Hematopoietic multipotent progenitor cell treated with erythropoietin and hydrocortisone succinate and interleukin-3 and kit ligand, for 15 days (in vitro differentiated cells): ENCODE measurements around the gene RCVRN.
"Not testable (repeated sequence)": the region's sequence is repeated elsewhere in the genome, so short reads cannot be mapped to it uniquely, and the experiment has no call there.

Source experiments
- DNase-seq: peaks from one replicate; pipeline ENCODE4 v3.0.0-alpha.2; 2015; ENCODE audit warnings: low spot score

The RCVRN gene

DNA sequence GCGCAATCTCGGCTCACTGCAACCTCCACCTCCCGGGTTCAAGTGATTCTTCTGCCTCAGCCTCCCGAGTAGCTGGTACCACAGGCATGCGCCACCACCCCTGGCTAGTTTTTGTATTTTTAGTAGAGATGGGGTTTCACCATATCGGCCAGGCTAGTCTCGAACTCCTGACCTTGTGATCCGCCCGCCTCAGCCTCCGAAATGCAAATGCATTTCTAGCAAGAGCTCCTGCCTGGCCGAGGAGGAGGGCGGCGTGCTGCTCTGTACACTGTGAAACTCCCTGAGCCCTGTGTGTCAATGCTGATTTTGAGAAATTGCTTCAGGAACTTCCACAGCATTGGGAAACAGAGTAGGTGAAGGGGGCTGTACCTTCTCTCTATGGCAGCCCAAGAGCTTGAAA lies 16.1 kb upstream of the RCVRN start:
- DNase-seq = not testable (repeated sequence)

DNA sequence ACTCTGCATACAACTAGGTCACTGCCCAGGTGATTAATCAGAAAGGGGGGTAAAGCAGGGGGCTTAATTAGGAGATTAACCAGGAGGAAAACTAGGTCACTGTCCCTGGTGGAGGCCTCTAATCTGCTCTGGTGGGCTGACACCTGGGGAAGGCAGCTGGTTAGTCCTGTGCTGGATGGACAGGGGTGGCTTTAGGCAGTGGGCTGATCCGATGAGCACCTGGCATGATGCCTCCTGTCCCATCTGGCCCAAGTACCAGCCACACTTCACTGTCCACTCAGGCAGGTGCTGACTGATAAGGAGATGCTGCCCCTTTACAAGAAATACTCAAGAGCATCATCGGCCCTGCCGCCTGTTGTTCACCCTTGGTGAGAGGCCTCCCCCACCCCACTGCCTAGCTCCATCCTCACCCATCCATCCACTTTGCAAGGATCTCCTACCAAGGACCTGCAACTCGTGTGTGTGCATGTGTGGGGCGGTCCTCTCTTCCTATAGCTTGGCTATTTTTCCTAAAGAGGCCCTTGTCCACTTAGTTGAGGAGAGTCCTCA lies 13.8 kb upstream of the RCVRN start:
- no peak for DNase-seq

DNA sequence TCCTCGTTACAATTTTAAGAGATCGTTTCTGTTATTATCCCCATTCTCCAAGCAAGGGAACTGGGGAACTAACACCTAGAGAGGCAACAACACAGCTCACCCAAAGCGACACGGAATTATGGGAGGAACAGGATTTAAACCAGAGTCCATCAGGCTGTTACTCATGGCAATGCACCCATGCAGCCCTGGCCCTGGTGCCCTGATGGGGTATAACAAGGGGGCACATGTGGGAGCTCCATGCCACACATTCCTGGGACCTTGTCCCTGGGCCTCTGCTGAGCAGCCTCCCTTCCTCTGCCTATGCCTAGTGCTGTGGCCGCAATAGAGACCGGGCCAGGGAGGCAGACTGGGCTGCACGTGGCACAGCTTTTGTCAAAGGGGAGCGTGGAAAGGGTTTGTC lies 13.3 kb upstream of the RCVRN start:
- no peak for DNase-seq

DNA sequence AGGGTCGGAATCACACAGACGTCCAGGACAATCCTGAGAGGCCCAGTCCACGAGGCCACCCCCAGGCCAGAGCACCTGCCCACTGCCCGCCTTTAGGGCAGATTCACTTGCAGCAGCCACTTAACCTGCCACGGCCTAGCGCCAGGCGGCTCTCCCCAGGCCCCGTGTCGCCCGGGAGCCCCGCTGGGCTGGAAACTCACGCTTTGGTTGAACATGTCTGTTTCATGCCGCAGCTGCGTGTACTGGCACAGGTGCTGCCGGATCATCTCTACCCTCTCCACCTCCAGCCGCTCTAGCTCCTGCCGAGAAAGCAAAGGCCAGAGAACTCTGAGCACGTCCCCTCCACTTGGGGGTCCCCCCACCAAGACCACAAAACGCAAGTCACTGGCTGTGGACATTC lies 12.7 kb upstream of the RCVRN start:
- DNase-seq = no peak

DNA sequence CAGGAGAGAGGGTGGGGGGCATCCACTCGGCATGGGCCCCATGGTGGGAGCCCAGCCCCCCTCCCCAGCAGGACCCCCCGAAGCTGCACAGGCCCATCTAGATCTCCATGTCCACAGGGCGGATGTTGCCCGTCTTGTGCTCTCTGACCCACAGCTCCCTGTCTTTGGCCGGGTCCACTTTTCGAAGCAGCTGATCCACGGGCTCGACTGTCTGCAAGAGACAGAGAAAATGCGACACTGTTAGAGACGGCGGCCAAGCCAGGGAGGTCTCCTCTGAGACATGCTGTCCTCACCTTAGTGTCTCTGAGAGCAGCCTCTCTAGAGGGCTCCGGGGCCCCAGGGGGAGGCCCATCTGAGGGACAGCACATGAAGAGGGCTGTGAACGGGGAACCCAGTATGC lies 12.1 kb upstream of the RCVRN start:
- no peak for DNase-seq

DNA sequence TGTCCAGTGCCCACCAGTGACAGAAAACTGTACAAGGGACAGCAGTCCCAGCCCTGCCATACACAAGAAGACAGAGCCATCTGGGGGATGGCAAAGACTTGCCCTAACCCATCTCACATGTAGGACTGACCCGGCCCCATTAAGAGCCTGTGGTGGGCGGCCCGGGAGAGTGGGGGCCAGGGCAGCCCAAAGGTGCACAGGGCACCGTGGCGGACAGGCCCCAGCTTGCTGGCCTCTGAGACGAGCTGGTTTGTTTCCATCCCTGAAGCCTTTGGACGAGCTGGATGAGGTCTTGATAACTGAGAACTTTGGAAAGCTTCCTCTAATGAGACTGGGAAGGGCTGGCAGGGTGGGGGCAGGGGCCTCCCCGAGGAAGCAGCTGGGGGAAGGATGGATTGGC lies 11.0 kb upstream of the RCVRN start:
- DNase-seq = no peak

DNA sequence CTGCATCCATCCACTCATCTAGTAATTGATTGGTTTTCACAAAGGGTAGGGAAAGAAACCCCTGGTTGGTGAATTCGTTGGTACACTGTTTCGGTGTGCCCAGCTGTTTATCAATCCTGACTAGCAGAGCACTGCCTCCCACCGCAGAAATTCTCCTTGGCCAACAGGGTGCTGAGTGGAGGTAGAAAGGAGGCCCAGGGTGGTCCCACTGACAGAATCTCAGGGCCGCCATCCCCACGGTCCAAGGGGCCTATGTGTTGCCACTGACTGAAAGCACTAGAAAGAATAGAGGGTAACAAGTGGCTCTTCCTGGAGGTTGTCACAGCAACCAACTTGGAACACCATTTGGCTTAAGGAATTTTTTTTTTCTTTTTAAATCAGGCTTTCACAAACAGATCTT lies 8.4 kb upstream of the RCVRN start:
- no peak for DNase-seq

DNA sequence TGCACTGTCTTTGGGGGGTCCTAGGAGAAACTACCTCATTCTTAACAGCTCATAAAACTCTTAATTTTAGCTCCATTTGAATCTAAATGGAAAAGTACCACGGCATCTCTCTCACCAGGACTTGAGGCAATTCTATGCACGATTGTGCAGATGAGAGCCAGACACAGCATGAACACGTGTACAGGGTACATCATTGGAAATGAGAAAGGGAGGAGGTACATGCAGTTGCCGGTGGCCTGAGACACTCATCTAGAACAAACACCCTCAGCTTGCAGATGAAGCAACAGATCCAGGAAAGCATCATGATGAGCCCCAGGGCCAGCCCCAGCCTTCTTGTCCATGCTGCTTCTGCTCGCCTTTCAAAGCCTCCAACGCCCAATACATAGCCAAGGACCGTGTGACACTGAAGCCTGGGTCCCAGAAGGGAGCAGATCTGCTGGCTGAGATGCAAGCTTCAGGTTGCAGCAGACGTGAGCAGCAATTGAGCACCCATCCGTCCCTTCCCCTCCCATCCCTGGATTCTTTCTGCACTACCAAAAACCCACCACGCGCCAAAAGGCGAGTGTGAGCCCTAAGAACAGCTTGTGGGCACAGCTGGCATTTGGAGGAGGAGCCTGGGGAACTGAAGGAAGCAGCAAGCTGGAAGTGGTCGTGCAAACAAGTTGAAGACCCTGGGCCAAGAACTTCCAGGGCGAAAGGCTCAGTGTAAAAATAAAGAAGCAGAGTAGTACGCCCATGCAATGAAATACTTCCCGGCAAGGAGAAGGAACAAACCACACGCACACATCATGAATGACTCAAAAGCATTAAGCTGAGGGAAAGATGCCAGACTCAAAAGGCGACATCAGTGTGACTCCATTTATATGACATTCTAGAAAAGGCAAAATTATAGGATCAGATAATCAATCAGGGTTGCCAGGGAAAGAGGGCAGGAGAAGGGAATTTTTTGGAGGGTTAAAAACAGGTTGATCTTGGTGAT lies 7.3 kb upstream of the RCVRN start:
- no peak for DNase-seq

DNA sequence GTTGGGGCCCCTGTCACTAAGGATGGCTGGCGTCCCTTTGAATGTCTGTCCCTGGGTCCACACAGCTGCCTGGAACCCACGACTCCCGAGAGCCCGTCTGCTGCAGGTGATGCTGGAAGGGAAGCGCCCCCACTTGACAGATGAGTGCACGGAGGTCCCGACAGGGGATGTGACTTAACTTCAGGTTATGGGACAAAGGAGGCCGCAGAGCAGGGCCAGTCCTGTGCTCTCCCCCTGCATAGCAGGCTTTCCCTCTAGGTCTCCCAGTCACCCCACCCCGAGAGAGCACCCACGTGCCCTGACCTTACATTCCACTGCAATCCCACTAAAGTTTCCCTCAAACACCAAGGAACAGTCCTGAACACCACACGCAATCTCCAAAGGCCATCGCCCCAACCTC lies 6.0 kb upstream of the RCVRN start:
- DNase-seq = no peak

DNA sequence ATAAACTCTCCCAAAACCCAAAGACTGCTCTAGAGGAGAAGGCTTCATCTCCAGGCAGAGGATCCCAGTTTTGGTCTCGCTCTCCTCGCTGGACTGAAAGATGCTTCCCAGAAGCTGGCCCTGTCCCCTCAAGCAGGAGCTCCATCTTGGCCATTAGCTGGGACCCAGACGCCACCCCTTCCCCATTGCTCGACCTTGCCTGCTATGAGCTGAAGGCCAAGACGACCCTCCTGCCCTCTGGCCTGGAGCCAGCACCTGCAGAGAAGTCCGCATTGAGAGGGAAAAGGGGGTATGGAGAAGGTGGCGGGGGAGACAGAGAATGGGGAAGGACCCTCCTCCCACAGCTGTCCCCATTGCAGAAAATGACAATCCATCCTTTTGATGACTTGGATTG lies 3.6 kb upstream of the RCVRN start:
- no peak for DNase-seq

DNA sequence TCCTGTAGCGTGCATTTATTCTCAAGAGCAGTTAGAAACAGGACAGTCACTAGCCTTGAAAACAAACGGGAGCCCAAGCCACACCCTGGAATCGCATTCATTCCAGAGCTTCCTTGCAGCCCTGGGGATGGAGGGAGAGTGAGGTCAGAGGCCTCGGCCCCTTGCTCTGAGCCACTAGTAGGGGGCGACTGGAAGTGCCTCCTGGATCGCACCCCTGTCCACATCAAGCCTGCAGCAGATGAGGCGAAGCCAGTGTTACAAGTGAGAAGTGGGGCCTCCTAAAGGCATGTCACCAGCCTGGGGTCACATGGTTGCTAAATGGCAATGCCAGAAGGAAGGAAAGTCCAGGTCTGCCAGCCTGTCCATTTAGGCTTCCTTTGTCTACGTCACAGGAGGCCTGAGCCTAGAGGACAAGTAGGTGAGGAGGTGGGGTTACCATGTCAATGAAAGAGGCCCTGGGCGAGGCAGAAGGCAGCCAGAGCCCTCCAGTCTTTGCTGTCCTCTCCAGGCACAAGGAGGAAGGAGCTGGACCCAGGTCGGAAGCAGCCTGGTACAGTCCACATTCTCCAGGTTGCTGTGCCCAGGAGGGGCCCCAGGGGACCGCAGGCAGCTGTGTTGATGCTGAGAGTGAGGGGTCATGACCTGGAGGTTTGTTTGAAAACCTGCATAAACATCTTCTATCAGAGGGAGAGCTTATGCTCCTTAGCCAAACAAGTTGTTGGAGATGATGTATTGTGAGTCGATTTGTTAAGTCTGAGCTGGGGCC lies 3.0 kb upstream of the RCVRN start:
- no peak for DNase-seq

DNA sequence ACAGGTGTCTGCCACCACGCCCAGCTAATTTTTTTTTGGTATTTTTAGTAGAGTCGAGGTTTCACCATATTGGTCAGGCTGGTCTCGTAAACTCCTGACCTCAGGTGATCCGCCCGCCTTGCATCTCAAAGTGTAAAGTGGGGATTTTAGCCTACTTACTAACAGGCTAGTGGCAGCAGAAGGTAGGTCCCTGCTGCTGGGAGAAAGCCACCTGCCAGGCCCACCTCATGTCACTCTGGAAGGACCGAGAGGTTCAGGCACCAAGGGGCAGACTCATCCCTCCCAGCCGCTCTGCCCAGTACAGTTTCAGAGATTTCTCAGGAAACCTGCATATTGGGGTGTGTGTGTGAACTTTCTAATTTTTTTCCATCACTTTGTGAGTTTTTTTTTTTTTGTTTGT lies 2.1 kb upstream of the RCVRN start:
- DNase-seq = no peak

DNA sequence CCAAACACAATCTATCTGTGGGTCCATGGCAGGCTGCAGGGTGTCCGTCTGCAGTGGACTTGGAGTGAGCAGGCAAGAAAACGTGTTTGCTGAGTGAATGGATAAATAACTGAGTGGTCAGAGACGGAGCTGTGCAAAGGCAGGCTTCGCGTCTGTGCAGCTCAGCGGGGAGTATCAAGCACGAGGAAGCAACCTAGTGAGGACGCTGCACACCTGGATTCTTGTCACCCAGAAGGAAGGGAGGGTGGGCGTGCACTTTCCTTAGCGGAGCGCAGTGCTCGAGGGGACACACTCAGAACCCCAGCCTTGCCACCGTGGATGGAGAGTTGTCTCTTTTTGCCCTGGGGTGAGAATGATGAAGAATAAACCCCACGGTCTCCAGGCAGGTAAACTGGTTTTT lies 1.5 kb upstream of the RCVRN start:
- DNase-seq = no peak

DNA sequence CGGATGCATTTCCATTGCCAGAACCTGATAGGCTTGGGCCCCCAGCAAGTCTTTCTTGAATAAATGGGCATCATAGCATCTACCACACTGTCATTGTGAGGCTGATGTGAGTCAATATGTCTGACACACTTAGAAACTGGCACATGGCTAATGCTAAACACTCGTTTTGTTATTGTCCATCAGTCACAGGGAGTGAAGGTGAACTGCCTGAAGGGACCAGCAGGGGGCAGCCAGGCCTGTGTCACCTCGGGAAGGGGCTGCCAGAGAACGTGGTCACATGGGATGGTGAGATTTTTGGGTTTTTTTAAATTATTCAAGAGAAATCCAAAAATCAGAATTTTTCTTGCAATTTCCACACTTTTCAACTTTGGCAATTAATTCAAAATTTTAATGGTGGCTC lies 831 bp upstream of the RCVRN start:
- DNase-seq = no peak

DNA sequence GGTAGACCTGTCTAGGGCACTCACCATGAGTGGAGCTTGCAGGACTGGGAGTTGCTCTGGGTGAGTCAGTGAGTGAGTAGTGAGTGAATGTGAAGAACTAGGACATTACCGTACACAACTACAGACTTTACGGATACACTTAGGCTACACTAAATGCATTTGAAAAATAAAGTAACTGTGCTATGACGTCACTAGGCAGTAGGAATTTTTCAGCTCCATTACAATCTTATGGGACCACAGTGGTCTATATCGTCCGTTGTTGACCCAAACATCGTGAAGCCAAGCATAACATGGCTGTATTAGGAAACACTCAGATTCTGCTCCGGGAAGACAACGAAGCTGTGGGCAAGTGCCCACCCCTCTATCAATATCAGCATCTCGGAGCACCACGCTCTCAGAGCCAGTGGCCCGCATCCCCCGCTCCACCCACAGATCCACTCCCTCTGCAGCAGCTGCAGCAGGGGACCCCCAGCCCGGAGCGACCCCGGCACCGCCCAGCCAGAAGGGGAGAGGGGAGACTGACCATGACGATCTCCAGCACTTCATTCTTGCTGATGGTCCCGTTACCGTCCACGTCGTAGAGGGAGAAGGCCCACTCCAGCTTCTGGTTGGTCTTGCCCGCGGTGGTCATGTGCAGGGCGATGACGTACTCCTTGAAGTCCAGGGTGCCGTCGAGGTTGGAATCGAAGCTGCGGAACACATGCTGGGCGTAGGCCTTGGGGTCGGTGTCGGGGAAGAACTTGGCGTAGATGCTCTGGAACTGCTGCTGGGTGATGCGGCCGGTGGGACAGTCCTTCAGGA lies 594 bp downstream of the RCVRN start:
- DNase-seq = no peak

DNA sequence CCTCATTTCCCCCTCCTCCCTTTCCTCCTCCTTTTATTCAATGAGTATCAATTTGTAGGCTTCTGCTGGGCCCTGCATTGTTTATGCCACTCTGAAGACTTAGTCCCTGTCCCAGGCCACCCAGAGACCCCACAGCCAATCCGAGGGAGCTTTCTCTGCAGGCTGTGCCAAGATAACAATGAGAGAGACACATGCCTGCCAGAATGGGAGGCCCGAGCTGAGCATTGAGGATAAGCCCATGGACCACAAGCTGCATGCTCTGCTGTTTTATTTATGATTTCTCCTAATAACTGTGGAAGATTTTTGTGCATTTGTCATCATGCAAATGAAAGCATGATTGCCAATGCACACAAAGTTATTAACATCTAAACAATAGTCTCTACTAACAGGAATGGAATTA lies 3.0 kb downstream of the RCVRN start:
- DNase-seq = no peak

DNA sequence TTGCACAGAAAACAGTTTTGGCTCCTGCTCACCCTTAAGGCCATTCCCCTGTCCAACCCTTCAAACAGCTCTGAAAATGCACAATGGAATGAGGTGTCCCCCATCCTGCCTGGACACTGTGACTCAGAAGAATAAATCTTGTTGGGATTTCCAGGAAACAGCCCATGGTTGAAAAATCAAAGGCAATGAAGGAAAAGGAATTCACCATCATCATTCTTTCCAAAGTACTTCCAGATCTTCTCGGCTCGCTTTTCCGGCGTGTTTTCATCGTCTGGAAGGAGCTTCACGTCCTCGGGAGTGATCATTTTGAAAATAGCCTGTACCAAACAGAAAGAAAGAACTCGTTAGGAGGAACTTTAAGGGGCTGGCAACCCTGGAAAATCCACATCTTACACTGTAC lies 4.3 kb downstream of the RCVRN start:
- no peak for DNase-seq

DNA sequence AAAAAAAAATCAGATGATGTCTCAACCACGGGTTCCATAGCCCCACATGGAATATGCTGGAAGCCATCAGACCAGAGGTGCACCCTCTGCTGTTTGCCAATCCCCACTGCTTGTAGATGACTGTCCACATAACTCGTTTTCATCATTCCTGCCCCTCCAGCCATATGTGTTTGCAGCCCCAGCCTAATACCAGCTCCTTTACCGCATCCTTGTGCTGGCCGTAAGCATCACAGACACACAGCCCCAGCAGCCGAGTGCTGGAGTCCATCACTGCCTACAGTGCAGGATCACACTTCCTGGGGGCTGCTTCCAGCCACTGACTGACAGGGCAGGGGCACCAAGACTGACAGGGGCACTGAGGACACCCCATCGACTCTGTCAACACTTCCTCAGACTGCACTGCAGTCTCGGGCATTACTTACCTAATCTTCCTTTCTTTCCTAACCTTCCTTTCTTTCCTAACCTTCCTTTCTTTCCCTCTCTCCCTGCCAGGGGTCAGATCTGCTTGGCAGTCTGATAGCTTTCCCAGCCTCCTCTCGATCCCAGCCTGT lies 5.0 kb downstream of the RCVRN start:
- no peak for DNase-seq

DNA sequence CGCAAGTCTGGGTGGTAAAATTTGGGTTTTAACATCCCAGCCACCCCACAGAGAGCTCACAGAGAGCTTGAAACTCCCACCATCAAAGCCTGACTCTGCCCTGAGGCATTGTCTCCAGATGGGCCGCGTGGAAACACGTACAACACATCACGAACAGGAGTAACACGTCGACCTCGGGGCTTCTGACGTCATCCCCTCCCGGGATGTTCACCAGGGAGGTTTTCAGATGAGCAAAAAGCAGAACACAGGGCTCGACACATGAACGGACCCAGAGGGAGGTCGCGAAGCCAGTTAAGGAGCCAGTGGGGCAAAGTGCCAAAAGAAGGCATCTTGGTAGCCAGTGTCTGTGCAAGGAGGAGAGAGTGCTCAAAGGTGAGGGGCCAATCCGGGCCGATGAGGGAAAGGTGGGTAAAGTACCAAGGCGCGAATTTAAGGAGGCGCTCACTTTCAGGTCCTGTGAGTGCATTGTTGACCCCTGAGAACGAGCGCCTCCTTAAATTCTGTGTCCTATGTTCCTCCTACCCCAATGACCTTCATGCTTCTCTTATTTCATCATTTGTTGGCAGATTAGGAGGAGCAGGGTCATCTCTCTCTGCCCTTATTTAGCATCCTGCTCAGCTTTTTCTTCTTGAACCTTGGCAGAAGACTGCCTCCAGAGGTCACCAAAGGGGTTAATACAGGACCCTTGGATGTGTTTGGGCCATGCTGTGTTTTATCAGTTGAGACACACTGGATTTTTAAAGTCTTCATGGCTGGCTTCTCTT lies 5.6 kb downstream of the RCVRN start:
- no peak for DNase-seq

DNA sequence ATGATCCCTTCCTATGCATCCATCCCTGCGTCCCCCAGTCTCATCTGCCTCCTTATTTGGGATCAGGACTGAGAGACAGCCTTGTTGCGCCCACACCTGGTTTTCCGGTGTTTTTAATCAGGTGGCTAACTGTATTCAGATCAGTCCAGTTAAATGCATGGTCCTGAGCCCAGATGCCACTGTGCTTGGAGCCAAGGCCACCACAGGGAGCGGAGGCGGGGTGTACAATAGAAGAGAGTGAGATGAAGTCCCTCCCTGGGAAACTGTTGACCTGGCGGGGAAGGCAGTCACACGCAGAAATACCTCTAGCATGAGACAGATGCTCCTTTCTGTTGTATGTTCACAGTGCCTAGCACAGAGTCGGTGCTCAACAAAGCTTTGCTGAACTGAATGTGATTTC lies 6.3 kb downstream of the RCVRN start:
- DNase-seq = no peak

DNA sequence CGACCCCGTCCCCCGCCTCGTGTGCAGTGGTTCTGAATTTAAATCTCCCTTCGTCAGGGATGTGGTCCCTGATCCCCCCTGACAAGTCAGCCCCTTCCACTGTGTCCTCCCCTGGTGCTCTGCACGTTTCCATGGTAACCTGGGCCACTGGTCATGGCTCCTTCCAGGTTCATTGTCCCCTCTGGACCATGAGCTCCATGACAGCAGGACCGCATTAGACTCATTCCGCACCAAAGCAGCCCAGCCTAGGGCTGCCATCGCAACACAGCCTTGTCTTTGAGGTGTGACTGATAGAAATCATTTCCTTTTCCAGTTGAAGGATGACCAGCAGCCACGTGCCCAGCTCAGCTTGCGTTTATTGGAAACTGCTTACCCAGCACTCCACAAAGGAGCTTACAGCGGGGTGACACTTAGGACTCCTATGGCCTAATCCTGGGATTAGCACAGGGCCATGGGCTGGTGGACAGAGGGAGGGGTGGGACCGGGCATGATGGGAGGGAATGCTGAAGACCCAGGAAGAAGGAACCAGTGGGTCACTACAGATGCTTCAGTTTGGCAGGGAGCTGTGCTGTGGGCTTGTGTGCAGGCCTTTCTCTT lies 7.6 kb downstream of the RCVRN start:
- DNase-seq = no peak
